Brain pericyte (primary cell): Measurements from ENCODE around the gene SESN1.

Experiments used
- DNase-seq: peaks from one replicate; pipeline ENCODE4 v3.0.0-alpha.2; 2012; ENCODE audit warnings: low read depth, low spot score

Gene SESN1

DNA sequence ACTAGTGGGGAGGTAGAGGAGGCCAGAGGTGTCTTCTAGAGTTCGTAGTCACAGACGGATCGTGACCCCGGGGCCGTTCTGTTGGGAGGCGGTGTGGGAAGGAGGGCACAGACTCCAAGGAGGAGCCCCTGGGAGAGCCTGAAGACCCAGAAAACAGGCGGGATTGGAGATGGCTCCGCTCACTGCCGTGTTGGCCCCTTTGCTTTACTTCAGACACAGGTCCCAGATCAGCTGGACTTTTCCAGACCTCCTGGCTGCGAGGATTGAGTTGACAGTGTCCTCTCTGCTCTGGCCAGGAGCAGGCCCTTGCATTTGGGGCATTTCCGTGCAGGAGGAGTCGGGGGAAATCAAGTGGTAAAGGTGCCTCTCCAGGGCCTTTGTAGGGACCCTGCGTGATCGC, 133.6 kb downstream of the SESN1 start:
- DNase-seq, result no peak

GRCh38 chr6:108960601-108961000, 134.0 kb downstream of the SESN1 start:
- DNase-seq, result no peak

DNA sequence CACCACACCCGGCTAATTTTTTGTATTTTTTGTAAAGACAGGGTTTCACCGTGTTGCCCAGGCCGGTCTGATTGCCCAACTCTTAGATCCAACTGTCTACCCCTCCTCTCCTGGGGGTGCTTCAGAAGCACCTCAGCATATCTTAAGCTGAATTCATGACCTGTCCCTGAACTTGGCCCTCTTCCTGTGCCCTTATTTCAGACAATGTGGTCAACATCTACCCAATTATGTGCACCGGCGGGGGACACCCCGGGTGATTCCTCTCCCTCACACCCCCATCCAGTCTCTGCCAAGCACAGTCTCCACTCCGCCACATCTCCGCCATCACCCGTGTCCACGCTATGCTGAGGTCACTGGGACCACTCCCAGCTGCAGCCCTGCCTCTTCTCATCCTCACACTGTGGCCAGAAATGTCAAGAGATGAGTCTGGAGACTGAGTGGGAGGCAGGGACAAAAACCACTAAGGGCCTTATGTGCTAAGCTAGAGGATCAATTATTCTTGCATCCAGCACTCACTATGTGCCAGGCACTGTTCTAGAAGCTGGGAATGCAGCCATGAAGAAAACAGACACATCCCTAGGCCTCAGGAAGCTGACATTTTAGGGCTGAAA, 134.6 kb downstream of the SESN1 start:
- DNase-seq, result no peak

- DNase-seq, result no peak
Observed at GRCh38 chr6:108958900-108959770, 135.5 kb downstream of the SESN1 start.

DNA sequence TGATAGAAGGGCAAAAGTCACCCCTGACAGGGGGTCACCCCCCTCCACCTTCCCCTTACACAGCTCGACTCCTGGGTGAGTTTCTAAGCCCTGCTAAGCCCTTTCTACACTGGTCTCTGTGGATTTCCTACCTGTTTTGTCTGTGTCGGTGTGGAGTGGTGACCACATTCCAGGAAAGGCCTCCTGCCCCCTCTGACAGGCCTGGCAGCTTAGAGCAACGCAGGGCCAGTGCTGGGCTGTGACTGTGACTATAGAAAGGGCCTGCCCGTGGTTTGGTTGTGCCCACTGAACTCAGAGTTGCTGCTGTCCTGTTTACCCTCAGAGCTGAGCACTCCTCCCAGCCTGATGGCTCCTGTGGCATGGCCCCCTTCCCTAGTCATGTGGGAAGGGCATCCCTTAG, 137.4 kb downstream of the SESN1 start:
- no peak for DNase-seq

DNA sequence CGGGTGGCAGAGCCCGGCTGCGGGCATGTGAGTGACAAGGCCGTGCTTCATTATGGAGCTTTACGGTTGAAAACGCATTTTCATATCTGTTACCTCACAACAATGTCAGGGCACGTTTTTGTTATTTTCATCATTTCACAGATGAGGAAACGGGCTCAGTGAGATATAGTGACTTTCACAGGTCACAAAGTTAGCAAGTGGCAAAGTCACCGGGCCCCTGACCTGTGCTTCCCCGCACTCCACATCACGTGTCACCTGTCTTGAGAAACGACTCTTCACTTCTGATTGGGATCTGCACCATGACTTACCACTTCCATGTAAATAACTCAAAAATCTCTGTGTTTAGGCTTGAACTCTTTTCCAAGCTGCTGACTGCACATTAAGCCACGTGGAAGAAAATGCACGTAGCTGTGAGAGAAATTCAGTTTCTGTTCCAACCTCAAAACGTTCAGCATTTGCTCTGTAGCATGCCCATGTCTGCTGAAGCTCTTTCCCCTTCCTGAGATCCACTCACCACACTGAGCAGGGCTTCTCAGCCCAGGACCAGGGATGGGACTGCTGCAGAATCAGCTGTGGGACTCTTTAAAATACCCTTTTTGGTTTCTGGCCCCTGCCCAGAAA, 139.2 kb downstream of the SESN1 start:
- DNase-seq, result no peak

DNA sequence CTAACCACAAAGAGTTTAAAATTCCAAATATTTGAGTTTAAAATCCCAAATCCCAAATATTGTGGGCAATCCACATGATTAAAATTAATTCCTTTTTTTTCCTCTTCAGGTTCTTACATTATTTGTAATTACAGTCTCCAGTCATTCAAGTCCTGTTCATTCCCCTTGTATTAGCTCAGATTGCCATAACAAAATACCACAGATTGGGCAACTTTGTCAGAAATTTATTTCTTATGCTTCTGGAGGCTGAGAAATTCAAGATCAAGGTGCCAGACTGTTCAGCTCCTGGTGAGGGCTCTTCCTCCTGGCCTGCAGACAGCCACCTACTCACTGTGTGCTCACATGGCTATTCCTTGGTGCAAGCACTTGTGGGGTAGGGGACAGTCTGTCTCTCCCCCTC, 141.0 kb downstream of the SESN1 start:
- DNase-seq, result no peak

DNA sequence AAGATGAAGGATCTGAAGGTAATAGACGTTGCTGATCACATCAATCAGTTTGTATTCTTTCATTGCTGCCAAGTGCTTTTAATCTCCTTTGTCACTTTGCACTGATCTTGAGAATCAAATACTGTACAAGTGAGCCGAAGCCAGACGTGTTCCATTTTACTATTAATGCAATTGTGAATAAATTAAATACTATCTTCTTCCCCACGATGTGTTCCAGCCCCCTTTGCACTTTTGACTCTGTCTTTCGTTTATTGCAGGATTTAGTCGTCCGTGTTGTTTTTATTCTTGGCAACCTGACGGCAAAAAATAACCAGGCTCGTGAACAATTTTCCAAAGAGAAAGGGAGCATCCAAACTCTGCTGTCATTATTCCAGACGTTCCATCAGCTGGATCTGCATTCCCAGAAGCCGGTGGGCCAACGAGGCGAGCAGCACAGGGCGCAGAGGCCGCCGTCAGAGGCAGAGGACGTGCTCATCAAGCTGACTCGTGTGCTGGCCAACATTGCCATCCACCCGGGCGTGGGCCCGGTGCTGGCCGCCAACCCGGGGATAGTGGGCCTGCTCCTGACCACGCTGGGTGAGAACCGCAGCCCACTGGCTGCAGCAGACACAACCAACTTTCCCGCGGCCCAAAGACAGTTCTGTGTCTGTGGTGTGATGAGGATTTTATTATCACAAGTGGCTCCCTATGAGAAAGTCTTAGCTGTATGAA, 141.7 kb downstream of the SESN1 start:
- no peak for DNase-seq

- no peak for DNase-seq
Observed at GRCh38 chr6:108951351-108951953, 143.2 kb downstream of the SESN1 start.

GRCh38 chr6:108948181-108948661, 146.4 kb downstream of the SESN1 start:
- no peak for DNase-seq

- peak; percentile 73 for DNase-seq
Observed at GRCh38 chr6:108947114-108947854, 147.4 kb downstream of the SESN1 start.

DNA sequence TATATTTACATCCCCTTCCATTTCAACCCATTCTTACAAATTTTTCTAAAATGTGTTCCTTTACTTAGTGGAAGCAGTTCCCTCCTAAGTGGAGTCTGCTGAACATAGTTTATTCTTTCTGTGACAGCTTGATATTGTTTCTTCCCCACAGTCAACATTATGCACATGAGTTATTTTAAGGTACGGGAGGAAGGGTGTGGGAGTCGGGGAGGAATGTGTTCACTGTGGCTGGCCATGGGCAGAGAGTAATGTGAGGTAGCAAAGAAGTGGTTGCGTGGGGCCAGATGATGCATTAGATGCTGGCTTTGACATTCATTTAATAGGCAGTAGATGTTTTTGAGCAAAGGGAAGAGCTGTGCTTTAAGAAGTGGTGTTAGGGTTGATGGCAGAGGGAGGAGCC, 148.0 kb downstream of the SESN1 start:
- DNase-seq, result no peak

- DNase-seq, result peak; percentile 66
Observed at GRCh38 chr6:108945681-108946159, 148.9 kb downstream of the SESN1 start.

DNA sequence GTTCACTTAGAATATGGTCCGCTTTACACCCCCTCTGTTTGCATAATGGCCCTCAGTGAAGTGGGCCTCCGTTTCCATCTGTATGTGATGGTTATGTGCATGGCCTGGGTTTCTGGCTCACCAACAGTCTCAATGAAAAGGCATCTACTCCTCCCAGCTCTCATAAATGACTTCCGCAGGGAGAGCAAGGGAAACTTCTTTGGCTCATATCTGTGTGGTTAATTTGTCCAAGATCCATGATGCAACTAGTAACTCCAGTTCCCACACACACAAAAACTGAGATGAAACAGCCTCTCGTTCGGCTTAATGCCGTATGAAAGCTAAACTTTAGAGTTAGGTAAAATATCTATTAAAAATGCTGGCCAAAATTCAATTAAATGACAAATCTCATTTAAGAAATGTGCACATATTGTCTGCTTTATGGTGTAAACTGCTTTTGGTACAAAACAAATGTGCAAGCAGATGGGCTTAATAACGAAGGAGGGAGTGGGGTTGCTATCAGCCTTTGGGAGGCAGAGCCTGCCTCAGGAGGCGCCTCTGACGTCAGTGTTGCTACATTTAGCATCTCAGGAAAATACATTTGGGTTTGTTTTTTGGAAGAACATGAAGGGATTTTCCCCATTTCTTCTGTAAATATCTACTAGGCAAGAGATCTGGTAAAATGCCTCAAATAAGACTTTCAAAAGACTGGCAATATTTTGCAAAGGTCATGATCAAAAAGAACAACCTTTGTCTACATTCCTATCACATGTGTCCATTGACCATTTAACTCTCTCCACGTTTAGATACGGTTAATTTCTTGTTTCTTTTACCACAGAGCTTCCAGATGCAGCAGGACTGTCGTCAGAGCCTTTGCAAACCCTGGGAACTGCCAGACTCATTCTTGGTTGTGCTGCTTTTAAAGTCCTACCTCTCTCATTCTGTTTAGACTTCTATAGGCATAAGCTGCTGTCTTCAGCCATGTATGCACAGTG, 149.7 kb downstream of the SESN1 start:
- peak; percentile 55 for DNase-seq

GRCh38 chr6:108944071-108944470, 150.6 kb downstream of the SESN1 start:
- no peak for DNase-seq

- DNase-seq, result no peak
Observed at GRCh38 chr6:108942556-108943492, 151.8 kb downstream of the SESN1 start.

DNA sequence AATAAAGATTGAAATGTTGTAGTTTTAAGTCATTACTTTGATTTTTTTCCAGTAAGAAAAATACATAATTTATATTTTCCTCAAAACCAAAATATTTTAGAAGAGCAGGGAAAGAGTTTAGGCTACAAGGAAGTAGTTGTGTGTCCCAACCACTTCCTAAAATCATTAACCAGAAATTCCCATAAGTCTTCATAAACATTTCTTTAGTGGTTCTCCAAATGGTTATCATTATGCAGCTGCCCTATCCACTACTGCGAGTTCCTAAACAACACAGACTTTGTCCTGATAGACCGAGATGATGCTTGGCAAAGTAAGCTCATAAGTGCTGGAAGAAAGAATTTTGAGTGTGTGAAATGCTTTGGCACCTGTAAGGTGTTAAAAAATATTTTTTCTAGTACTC, 152.8 kb downstream of the SESN1 start:
- DNase-seq, result no peak

DNA sequence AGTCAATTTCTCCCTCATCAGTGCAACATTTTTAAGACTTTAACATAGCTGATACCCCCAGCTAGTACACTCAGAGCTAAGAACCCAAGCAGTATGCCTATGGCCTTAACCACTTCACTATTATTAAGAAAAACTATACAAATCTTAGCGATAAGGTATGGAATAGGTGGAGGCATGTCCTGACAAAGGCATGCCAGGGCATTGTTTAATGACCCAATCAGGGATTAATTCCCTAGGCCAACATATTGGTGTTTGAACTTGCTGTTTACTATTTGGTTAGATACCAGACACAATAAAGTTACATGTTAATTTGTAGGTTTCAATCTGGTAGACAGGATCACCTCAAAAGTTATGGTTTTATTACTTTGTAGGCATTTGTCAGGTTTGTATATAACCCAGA, 153.4 kb downstream of the SESN1 start:
- DNase-seq, result no peak
